Measurements from ENCODE around the gene UBL7.

GRCh38 chr15:74449095-74449494, 11.9 kb downstream of the UBL7 start:
- TF ChIP-seq EZH2 (IDR thresholded peaks at IDR 0.05; ENCODE audit: borderline replicate concordance) (no peak), CTCF (IDR thresholded peaks at IDR 0.05; ENCODE audit: poor library complexity) (no peak)
